Globus pallidus (tissue), 1 donor: Measurements from ENCODE around the gene GDF2.

ENCODE experiments used
- DNase-seq: peaks from one replicate; pipeline ENCODE4 v3.0.0-alpha.2; 2015; ENCODE audit warnings: low spot score

The GDF2 gene

GRCh38 chr10:47322300-47323061, at the start of gene GDF2:
Gene GDF2, plus strand, starts transcription at chr10:47322454. Its CDS starts 215 bp downstream, at chr10:47322669.
- no peak for DNase-seq

DNA sequence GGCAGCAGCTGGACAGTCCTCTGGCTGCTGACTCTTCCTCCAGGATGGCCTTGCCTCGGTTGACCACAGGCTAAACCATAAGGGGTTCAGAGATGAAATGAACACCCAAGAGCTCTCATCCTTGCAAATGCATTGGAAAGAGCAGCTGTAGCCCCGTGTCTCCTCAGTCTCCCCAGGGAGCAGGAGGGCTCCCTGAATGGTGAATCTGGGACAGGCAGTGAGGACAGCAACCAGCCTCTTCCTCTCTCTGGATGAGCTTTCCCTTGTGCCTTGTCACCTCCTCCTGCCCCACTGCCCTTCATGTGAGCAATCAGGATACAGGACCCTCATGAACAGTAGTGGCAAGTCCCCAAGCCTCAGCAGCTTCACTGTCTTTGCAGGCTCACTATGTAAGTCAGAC, 46.2 kb upstream of the GDF2 start:
- DNase-seq, result no peak

DNA sequence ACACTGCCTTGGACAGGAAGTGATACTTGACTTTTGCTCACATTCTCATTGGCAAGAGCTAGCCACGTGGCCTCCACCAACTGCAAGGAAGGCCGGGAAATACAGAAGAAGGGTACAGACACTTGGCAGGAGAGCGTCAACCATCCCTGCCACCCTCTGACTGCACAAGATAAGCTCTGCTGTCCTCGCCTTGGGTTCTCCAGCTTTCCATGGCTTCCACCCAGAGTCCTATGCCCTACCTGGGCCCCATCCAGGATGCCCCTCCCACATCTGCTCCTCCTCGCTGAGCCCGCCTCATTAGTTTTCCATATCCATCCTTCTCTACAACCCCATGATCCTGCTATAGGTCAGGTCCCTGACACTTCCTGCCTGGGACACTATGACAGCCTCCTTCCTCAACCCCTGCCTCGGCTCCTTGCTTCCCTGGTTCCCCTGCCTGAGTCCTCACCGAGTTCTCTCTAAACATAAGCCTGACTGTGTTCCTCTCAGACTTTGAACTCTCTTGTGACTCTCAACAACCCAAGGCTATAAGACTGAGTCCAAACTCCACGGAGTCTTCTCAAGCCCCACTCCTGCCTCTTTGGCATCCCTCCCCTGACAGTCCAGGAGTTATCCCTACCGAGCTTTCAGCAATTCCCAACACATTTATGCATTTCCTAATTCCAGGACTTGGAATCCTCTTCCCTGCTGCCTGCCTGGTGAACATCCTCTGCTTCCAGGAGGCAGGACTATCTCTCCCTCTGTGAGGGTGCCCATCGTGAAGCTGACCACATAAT, 45.5 kb upstream of the GDF2 start:
- DNase-seq, result no peak

DNA sequence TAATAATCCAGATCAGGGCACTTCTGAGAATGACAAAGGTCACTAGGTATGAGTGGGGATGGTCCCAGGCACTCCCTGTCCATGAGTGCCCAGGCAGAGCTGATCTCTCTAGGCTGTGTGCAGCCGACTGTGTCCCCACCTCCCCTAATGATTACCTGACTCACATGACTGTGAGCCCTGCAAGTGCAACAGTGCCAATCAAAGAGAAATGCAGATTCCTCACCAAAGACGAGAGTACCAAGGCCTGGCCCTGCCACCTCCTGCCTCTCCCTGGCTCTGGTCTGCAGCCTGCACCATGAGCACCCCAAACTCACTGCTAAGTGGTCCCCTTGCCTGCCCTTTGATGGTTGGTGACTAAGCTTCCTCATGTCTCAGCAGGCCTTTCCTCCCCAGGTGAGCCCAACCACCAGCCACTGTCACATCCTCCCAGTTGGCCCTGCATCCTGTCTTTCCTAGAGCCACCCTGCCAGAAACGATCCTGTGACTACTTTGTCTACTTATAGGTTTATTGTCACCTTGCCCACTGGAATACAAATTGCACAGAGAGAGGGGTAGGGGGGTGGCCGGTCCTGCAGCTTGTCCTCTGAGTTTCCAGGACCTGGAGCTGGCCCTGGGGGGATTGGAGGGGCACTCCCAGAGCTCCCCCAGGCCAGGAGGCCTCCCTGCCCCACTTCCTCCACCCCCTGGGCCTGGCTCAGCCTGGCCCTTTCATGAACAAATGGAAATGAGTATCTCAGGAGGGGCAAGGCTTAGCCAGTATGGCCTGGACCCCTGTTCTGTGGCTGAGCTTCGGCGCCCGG, 44.7 kb upstream of the GDF2 start:
- no peak for DNase-seq

GRCh38 chr10:47278152-47278473, 44.1 kb upstream of the GDF2 start:
- no peak for DNase-seq

- no peak for DNase-seq
These were observed 43.5 kb upstream of the GDF2 start for GRCh38 chr10:47278720-47279119.

- DNase-seq, result no peak
These were observed 43.0 kb upstream of the GDF2 start for GRCh38 chr10:47279276-47279675.

GRCh38 chr10:47282005-47282656, 40.1 kb upstream of the GDF2 start:
- no peak for DNase-seq

DNA sequence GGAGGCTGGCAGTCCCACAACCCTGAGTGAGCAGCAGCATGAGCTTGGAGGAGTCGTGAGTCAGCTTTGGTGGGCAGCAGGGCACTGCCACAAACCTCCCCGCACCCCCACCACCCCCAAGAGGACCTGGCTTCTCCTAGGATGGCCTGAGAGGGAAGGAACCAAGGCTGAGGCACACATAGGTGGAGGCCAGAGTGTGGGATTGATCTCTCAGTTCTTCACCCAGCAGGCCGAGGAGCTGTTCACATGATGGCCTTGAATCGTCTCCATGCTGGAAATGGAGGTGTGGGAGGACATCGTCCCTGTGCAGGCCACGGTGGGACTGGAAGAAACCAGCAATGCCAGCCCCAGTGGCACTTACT, 39.6 kb upstream of the GDF2 start:
- no peak for DNase-seq

GRCh38 chr10:47283101-47283630, 39.1 kb upstream of the GDF2 start:
- no peak for DNase-seq

DNA sequence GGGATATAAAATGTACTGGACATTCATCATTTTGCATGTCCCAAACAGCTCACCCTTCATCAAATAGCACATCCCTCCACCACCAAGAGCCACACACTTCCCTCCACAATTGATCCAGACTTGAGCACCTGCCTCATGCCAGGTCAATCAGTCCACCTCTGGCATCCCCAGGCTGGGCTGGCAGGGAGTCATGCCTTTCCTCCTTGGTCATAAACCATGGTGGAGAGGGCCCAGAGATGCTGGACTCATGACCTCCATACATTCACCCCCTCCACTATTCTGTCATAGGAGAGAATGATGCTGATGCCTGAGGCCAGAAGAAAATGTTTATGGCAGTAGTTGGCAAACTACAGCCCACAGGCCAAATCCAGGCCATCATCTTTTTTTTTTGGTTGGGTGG, 38.4 kb upstream of the GDF2 start:
- DNase-seq, result no peak

DNA sequence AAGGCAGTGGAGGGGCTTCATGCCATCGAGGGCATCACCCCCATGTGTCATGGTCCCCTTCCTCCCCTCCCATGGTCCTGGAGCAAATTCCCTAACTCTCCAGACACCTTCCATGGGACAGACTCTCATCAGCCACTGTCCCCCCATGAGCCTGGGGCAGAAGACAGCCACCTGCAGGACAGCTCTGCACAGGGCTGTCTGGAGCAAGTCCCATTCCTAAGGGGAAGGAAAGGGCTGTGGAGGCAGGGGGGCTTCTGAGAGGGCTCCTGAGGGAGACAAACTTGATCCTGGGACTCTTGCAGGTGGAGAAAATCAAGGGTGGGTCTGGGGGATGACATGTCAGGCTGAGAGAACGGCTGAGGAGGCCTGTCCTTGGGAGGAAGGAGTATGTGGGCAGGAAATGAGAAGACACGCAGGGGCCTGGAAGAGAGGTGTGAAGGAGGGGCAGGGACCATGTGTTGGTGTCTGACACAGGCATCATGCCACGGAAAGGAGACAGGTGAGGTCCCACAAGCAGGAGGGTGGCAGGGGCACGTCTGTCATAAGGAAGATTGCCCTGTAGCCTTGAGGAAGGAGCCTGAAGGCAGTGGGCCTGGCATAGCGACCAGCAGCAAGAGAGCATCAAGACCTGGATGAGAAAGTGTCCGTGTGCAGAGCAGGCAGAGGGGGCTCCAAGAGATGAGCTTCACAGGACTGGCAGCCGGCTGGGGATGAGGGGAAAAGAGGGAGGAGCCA, 36.7 kb upstream of the GDF2 start:
- no peak for DNase-seq

GRCh38 chr10:47286116-47286505, 36.1 kb upstream of the GDF2 start:
- no peak for DNase-seq

GRCh38 chr10:47286591-47287315, 35.5 kb upstream of the GDF2 start:
- no peak for DNase-seq

GRCh38 chr10:47287365-47287802, 34.9 kb upstream of the GDF2 start:
- DNase-seq, result no peak

GRCh38 chr10:47287805-47288204, 34.4 kb upstream of the GDF2 start:
- DNase-seq, result no peak

GRCh38 chr10:47288236-47288635, 34.0 kb upstream of the GDF2 start:
- no peak for DNase-seq

DNA sequence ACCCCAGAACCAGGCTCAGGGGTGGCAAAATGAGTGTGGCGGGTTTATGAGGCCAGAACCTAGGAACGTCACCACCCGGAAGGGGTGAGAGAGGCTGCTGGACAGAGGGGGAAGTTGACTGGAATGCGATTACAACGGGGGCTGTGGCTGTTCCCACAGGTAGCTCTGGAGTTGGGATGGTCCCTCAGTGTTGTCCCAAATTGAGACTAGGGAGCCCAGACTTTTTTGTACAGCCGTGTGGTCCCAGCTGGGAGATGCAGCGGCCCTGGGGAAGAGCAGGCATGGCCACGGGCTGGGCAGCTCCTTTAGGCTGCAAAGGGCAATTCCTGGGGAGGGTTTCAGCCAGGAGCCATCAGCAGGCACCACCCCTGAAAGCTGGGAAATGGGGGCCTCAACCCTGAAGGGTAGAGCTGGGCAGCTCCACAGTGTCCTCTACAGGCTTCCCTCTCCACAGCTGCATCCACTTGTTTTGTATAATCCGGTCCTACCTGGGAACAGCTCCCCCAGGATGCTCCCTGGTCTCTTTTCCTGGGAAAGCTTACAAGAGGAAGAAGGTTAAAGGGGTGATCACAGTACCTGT, 33.2 kb upstream of the GDF2 start:
- DNase-seq, result no peak

DNA sequence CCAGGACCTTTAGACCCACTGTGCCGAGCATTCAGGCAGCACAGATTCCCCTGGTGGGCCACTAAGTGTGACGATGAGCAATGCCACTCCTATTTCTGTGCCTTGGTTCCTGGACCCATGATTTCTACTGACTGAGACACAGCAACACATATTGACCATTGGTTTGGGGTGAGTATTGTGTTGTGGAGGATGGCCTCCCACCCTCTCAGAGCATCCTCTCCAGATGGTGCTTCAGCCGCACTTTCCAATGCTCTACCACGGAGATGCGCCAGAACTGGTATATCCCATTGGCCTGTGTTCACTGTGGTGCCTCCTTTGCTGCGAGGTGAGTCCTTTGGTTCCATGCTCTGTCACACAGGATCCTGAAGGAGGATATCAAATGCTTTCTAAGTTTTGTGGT, 32.3 kb upstream of the GDF2 start:
- no peak for DNase-seq

DNA sequence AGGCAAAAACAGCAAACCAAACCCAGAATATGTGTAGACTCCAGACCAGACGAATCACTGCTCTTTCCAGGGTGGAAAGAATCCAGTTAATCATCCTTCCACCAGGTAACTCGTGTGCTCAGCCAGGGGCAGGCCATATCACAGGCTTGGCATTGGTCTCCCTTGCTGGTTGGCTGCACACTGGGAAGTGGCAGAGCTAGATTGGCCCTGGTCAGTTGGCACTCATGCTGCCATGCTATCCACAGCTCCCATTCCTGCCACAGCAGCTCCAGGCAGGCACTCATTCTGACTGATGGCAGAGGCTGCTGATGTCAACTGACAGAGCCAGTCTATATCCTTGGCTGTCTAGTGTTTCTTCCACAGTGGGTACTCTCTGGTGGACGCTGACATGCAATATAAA, 31.9 kb upstream of the GDF2 start:
- no peak for DNase-seq
